HCT116 (cell line): ENCODE results near the gene LRRC43.

ENCODE experiments used
- CBX3 ChIP-seq: IDR thresholded peaks from 2 replicates; pipeline ENCODE4 v1.6.1; 2012; ENCODE audit warnings: low read depth
- CTCF ChIP-seq, 3 experiments: fragments of 200-600 bp in 1 of 3; sonication (generic) in 1 of 3; IDR thresholded peaks in 2 of 3; conservative IDR thresholded peaks in 1 of 3; 2 replicates each; pipeline ENCODE4 v1.5.1; 2012 to 2017; ENCODE audit warnings: low read depth in 2 of 3, low read length in 2 of 3, antibody characterized with exemption in 1 of 3, borderline replicate concordance in 1 of 3, control low read depth in 1 of 3, mild to moderate bottlenecking in 1 of 3, mixed read lengths in 1 of 3, mixed run types in 1 of 3, moderate library complexity in 1 of 3; ENCODE audit not compliant: insufficient read depth in 1 of 3
- EGR1 ChIP-seq: IDR thresholded peaks from 2 replicates; pipeline ENCODE4 v1.6.1; 2012; ENCODE audit warnings: low read depth
- EZH2 ChIP-seq: fragments of 200-600 bp; sonication (generic); IDR thresholded peaks from 2 replicates; pipeline ENCODE4 v1.6.1; 2017; ENCODE audit warnings: antibody characterized with exemption, mixed run types
- EZH2phosphoT487 ChIP-seq: fragments of 200-600 bp; IDR thresholded peaks from 2 replicates; pipeline ENCODE4 v1.6.1; 2018; ENCODE audit warnings: antibody characterized with exemption, borderline replicate concordance
- FOSL1 ChIP-seq: IDR thresholded peaks from 2 replicates; pipeline ENCODE4 v1.6.1; 2012; ENCODE audit warnings: low read depth
- POLR2A ChIP-seq: IDR thresholded peaks from 2 replicates; pipeline ENCODE4 v1.7.0; 2011; ENCODE audit warnings: borderline replicate concordance; ENCODE audit not compliant: insufficient read depth, insufficient read length; ENCODE audit errors: extremely low read depth
- POLR2AphosphoS5 ChIP-seq: IDR thresholded peaks from 2 replicates; pipeline ENCODE4 v1.6.1; 2011; ENCODE audit warnings: mild to moderate bottlenecking, low read depth, low read length, moderate library complexity
- RAD21 ChIP-seq: IDR thresholded peaks from 2 replicates; pipeline ENCODE4 v1.6.1; 2012; ENCODE audit warnings: low read depth, mild to moderate bottlenecking
- SRF ChIP-seq: IDR thresholded peaks from 2 replicates; pipeline ENCODE4 v1.6.1; 2012; ENCODE audit warnings: low read depth
- TCF7L2 ChIP-seq: IDR thresholded peaks from 2 replicates; pipeline ENCODE4 v1.7.0; 2011; ENCODE audit warnings: borderline replicate concordance, inconsistent platforms; ENCODE audit not compliant: insufficient read depth, insufficient read length; ENCODE audit errors: extremely low read depth
- ZNF274 ChIP-seq: fragments of 200-500 bp; sonication (Bioruptor generic); IDR thresholded peaks from 2 replicates; pipeline ENCODE4 v1.6.1; 2014; ENCODE audit warnings: mild to moderate bottlenecking, low read depth, low read length, inconsistent platforms

GRCh38 chr12:122166422-122167349, 16.2 kb upstream of the LRRC43 start:
- no peak for TF ChIP-seq CTCF (IDR thresholded peaks at IDR 0.05 in 2 of 3, conservative IDR thresholded peaks at IDR 0.05 in 1 of 3; ENCODE audit: borderline replicate concordance in 1 of 3, insufficient read depth in 1 of 3, low read depth in 2 of 3, low read length in 2 of 3)
- no peak for TF ChIP-seq EZH2
- TF ChIP-seq RAD21 = no peak
- TF ChIP-seq CBX3 = no peak
- TF ChIP-seq POLR2AphosphoS5 = no peak
- TF ChIP-seq EGR1 = no peak
- no peak for TF ChIP-seq POLR2A
- no peak for TF ChIP-seq FOSL1
- no peak for TF ChIP-seq ZNF274
- no peak for TF ChIP-seq SRF
- TF ChIP-seq EZH2phosphoT487 = no peak
- TF ChIP-seq TCF7L2 = no peak
